ENCODE results near the gene RAET1E. TPM values are rescaled to one million over a fixed set of nuclear protein-coding genes. Genes with fewer than 3 reads are reported as not detected.

The RAET1E gene
- total RNA-seq, 2 experiments from 2014 or later: not detected

DNA sequence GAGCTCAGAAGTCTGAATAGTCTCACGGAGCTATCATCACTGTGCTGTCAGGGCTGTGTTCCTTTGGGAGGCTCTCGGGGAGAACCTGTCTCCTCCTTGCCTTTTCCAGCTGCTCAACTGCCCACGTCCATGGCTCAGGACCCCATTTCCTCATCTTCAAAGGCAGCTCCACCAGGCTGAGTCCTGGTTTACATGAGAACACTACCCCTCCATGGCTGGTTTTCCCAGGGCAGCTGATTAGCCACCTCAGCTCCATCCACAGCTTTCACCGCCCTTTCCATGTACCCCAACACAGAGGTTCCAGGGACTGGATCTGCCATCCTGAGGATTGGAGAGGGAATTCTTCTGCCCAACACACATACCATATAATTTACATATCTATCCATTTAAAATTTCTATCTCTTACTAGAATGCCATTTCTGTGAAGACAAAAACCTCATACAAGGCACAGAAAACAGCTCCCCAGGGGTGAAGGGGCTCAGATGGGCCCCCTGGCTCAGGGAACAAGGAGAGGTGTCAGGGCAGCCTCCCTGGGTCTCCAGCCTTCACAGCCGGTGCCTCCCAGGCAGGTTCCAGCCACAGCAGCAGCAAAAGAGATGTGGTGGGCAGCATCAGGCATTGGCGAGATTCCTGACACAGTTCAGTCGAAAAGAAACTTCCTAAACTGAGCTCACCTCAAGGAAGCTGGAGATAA lies 2.2 kb upstream of the RAET1E start:
- Mint-ChIP-seq H3K27me3 (peaks cover 10% of the 10 kb centered on the region), H3K36me3 (ENCODE audit: low read depth) (no peaks in the 10 kb centered on the region), H3K27ac (no peak overlapping the region), H3K4me1 (ENCODE audit: low read depth) (peaks cover 10% of the 10 kb centered on the region), H3K9me3 (no peaks in the 10 kb centered on the region), H3K4me3 (no peak overlapping the region)
- intact Hi-C loops (cut with DNase I, micrococcal nuclease): no loop called here
- Histone ChIP-seq H3K4me3 (ENCODE audit: low read length) (no peak overlapping the region), H3K27me3 (ENCODE audit: control insufficient read depth in 1 of 2, insufficient read depth in 2 of 2, low read length in 2 of 2) (peaks cover 0 to 2% of the 10 kb centered on the region in 2 experiments), H3K4me1 (ENCODE audit: insufficient read depth, low read length) (peaks cover 20% of the 10 kb centered on the region), H3K9me3 (ENCODE audit: control insufficient read depth in 1 of 2, insufficient read depth in 1 of 2, low read length in 2 of 2) (no peaks in the 10 kb centered on the region), H3K36me3 (ENCODE audit: insufficient read depth, low read length) (no peaks in the 10 kb centered on the region), H3K27ac (ENCODE audit: low read depth in 1 of 2, low read length in 2 of 2) (no peak overlapping the region)
- POLR2A ChIA-PET: no interaction called here
- TF ChIP-seq, protein P1, sequence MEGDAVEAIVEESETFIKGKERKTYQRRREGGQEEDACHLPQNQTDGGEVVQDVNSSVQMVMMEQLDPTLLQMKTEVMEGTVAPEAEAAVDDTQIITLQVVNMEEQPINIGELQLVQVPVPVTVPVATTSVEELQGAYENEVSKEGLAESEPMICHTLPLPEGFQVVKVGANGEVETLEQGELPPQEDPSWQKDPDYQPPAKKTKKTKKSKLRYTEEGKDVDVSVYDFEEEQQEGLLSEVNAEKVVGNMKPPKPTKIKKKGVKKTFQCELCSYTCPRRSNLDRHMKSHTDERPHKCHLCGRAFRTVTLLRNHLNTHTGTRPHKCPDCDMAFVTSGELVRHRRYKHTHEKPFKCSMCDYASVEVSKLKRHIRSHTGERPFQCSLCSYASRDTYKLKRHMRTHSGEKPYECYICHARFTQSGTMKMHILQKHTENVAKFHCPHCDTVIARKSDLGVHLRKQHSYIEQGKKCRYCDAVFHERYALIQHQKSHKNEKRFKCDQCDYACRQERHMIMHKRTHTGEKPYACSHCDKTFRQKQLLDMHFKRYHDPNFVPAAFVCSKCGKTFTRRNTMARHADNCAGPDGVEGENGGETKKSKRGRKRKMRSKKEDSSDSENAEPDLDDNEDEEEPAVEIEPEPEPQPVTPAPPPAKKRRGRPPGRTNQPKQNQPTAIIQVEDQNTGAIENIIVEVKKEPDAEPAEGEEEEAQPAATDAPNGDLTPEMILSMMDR (IDR thresholded peaks at IDR 0.05): no peak
- CTCF ChIA-PET: no interaction called here
- ATAC-seq (ENCODE audit: poor library complexity) (no peak), DNase-seq (no peak)

DNA sequence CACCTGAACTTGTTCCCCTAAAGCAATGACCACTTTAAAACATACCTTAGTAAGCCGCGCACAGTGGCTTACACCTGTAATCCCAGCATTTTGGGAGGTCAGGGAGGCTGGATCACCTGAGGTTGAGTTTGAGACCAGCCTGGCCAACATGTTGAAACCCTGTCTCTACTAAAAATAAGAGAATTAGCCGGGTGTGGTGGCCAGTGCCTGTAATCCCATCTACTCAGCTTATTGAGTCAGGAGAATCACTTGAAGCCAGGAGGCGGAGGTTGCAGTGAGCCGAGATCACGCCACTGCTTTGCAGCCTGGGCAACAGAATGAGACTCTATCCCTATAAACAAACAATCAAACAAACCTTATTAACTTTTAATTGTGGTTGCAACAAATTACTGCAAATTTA lies 1.6 kb upstream of the RAET1E start:
- ATAC-seq (ENCODE audit: poor library complexity): no peak
- no peaks in the 10 kb centered on the region for H3K36me3 ChIP-seq (ENCODE audit: insufficient read depth, low read length)
- no peak overlapping the region for H3K27ac ChIP-seq (ENCODE audit: low read depth in 1 of 2, low read length in 2 of 2)
- intact Hi-C loops (cut with DNase I, micrococcal nuclease): no loop called here
- TF ChIP-seq, protein P1 (IDR thresholded peaks at IDR 0.05): no peak
- H3K4me3 ChIP-seq (ENCODE audit: low read length): no peak overlapping the region
- POLR2A ChIA-PET: no interaction called here
- CTCF ChIA-PET: no interaction called here
- no peaks in the 10 kb centered on the region for H3K9me3 Mint-ChIP-seq
- no peaks in the 10 kb centered on the region for H3K27me3 ChIP-seq (ENCODE audit: control insufficient read depth in 1 of 2, insufficient read depth in 2 of 2, low read length in 2 of 2)
- H3K27ac Mint-ChIP-seq: no peak overlapping the region
- no peaks in the 10 kb centered on the region for H3K9me3 ChIP-seq (ENCODE audit: control insufficient read depth in 1 of 2, insufficient read depth in 1 of 2, low read length in 2 of 2)
- H3K4me3 Mint-ChIP-seq: no peak overlapping the region
- H3K4me1 Mint-ChIP-seq (ENCODE audit: low read depth): peaks cover 10% of the 10 kb centered on the region
- DNase-seq: no peak
- H3K27me3 Mint-ChIP-seq: peaks cover 10% of the 10 kb centered on the region
- H3K36me3 Mint-ChIP-seq (ENCODE audit: low read depth): no peaks in the 10 kb centered on the region
- peaks cover 20% of the 10 kb centered on the region for H3K4me1 ChIP-seq (ENCODE audit: insufficient read depth, low read length)

DNA sequence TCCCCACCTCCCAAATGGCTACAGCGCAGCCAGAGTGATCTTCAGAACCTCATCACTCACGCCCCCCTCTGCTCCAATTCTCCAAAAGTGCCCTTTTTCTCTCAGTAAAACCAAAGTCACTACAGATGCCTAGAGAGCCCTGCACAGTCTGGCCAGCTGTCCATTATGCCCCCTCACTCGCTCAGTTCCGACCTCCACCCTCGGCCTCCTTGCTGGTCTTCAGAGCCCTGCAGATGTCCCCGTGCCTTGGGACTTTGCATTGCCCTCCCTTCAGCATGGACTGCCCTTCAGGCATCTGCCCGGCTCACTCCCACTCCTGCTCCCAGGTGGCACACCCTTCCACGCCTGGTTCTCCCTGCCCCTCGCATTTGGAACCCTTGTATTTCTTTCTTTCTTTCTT lies 1.1 kb upstream of the RAET1E start:
- H3K36me3 Mint-ChIP-seq (ENCODE audit: low read depth): no peaks in the 10 kb centered on the region
- H3K27me3 ChIP-seq (ENCODE audit: control insufficient read depth in 1 of 2, insufficient read depth in 2 of 2, low read length in 2 of 2): no peaks in the 10 kb centered on the region
- TF ChIP-seq, protein P1 (IDR thresholded peaks at IDR 0.05): no peak
- no peak overlapping the region for H3K27ac Mint-ChIP-seq
- no peak overlapping the region for H3K4me3 ChIP-seq (ENCODE audit: low read length)
- no peak overlapping the region for H3K4me3 Mint-ChIP-seq
- CTCF ChIA-PET: no interaction called here
- no peaks in the 10 kb centered on the region for H3K9me3 ChIP-seq (ENCODE audit: control insufficient read depth in 1 of 2, insufficient read depth in 1 of 2, low read length in 2 of 2)
- POLR2A ChIA-PET: no interaction called here
- intact Hi-C loops (cut with DNase I, micrococcal nuclease): no loop called here
- H3K9me3 Mint-ChIP-seq: no peaks in the 10 kb centered on the region
- H3K4me1 ChIP-seq (ENCODE audit: insufficient read depth, low read length): peaks cover 20% of the 10 kb centered on the region
- peaks cover 10% of the 10 kb centered on the region for H3K27me3 Mint-ChIP-seq
- ATAC-seq (ENCODE audit: poor library complexity): no peak
- no peak for DNase-seq
- no peaks in the 10 kb centered on the region for H3K36me3 ChIP-seq (ENCODE audit: insufficient read depth, low read length)
- H3K4me1 Mint-ChIP-seq (ENCODE audit: low read depth): peaks cover 10% of the 10 kb centered on the region
- H3K27ac ChIP-seq (ENCODE audit: low read depth in 1 of 2, low read length in 2 of 2): no peak overlapping the region
